NCI-H526 (cell line): Measurements from ENCODE around the gene ANXA2R.

Source experiments
- DNase-seq, 2 experiments: peaks; one replicate each; lab custom pipeline; 2025; lab: John Stamatoyannopoulos, UW

Gene ANXA2R

DNA sequence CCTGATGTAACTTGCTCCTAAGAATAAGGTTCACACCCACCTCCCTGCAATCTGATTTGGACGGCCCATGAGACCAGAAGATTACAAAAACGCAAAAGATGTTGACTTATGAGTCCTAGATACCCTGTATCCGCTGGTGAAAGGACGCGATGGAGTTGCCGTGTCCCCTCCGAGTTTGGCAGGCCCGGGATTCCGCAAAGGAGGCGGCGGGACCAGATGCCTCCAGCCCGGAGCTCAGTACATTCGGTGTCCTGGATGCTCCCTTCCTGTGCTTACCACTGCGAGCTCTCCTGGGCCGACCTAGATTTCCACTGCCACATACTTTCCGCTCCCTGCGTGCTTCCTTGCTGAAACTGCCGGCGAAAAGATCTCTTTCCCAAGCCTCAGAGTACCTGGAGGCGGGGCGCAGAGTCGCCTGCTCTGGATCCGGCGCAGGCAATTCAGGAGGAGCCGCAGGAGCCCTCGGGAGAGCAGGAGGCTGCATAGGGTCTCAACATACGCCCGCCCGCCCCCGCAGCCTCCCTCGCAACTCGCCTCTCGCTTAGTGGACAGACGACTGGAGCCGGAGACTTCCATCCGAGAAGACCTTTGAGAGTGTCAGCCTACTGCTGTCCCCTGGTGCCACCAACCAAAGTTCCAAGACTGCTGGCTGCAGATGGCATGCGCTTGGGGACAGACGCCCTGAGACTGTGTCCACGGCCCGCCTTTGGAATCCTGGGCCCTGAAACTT lies 39.8 kb downstream of the ANXA2R start:
- peak; percentile 26 to 81 for DNase-seq

DNA sequence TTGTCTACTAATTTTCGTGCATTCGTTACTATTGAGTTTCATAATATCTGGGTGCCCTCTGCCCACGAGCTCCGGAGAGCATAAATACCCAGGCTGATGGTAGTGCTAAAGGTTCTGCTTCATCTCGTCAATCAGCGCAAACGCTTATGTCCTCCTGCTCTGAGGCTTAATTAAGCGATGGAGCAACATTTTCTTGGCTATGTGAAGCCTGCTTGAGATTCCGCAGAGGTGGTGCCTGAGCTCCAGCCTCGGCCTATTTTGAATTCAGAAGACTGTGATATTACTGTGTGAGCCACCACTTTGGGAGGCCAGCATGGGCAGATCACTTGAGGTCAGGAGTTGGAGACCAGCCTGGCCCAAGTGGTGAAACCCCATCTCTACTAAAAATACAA lies 44.8 kb downstream of the ANXA2R start:
- DNase-seq: no peak

DNA sequence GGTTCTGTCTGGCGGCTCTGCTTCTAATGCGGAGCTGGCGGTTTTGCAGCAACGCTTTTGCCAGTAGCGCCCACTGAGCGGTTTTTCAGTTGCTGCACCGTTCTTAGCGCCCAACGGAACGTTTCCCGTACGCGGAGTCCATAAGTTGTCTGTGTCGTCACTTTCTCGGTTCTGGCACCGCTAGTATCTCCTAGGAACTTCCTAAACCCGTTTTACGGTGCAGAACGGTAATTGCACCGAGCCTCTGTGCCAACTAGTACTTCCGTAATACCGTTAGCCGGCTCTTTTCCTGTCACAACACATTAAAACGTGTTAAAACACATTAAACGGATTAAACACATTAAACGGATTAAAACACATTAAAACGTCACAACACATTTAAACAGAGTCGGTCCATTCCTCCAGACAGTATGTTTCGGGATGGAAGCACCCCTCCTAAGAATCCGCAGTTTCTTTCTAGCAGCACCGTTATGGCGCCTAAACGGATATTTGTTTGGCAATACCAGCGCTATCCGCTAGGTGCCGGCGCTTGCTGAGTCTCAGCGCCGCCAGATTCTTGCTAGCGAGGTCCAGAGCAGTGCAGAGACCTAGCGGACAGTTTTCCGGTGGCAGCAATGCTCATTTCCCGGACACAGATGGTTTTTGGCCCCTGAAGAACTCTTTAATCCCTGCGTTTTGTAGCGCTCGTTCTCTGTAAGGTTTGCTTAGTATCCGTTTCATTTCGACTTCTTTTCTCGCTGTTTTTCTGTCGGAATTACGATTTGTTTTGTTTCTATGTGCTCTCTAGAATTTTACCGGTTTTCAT lies 45.4 kb downstream of the ANXA2R start:
- peak; percentile 70 to 92 for DNase-seq

DNA sequence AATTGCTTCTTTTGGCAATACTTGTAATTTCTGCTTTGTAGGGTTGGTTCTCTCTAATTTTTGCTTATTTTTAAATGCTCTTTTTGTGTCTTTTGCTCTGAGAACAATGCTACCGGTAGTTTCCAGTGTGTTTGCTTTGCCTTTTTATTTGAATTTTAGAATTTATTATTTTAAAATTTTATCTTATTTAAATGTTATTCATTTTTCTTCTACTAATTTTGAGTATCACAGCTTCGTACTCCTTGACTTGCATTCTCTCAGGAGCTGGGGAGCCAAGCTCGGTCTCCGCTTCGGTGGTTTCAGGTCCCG lies 45.9 kb downstream of the ANXA2R start:
- DNase-seq: no peak

DNA sequence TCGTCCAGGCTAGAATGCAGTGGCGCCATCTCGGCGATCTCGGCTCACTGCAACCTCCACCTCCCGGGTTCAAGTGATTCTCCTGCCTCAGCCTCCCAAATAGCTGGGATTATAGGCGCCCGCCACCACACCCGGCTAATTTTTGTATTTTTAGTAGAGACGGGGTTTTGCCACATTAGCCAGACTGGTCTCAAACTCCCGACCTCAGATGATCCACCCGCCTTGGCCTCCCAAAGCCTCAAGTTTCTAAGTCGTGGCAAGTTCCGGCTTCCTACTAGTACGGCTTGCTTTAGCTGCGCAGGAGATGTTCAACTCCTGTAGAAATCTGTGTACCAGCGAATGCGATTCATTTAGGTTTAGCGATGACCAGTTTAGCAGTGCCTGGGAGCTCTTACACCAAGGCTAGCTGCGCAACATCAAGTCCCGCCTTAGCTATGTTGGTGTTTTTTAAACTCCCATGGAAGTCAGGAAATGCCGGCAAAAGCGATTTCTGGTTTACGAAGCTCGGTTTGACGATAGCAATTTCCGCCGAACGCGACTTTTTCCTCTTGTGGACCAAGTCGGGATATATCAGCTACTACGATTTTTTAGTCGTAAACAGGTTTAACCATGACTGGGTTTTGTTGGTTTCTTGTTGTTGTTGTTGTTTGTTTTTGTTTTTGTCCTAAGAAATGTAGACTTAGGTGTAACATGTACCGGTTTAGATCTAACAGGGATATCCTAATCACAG lies 46.4 kb downstream of the ANXA2R start:
- no peak for DNase-seq

DNA sequence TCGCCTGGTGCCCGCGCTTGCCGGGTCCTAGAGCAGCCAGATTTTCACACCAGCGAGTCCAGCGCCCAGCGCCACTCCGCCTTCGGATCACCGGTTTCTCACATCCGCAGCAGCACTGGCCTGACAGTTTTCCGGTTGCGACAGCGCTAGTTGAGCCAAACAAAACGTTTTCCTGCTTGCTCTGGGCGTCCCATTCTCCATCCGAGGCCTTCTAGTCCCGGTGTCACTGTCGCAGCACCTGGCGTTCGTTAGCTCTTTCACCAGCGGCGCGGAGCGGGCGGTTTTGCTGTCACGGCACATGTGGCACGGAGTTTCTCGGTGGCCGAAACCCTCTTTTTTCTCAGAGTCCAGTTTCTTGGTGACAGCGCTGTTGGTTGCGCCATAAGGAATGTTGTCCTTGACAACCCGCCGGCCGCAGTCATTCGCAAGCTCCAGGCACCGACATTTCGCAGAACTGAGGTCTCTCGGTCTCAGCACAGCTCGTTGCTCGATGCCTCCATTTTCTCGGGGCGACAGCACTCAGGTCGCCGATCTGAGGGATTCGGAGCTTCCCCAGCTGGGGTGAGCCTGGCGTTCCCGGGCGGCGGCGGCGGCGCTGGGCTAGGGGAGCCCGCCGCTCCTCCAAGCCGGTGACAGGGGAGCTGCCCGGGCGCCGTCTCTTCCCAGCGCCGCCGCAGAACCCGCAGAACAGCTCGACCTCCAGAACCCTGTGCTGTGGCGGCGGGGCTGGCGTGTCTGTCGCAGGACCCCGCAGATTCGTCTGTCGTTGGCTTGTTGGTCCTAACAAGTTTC lies 47.8 kb downstream of the ANXA2R start:
- DNase-seq: peak in 1 of 2 experiments; percentile 66

DNA sequence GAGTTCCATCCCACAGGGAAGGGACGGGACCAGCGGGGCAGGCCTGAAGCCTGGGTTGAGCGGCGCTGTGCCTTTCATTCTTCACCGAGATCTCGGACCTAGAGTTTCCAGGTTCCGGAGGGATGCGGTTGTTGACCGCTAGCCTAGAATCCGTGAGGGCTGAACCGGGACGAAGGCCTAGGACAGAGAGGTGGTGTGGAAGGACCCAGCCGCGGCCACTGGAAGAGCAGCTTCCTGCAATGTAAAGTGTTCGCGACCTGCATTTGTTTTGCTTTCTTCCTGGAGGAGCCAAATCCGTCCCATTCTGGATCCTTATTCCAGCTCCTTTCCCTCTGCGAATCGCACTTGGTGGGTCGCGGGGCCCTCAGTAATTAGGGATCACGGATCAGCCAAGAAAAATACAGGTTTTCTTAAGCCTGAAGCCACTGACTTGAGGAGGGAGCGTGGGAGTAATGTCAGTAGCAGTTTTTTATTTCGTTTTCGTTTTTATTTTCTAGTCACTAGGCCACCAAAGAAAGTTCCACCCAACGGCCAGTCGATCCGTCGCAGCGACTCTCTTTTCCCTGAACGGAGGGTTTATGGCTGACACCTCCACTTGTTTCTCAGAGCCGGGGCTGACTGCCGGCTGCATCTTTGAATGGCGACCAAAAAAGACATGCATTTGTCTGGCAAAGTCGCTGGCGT lies 48.6 kb downstream of the ANXA2R start:
- no peak for DNase-seq

DNA sequence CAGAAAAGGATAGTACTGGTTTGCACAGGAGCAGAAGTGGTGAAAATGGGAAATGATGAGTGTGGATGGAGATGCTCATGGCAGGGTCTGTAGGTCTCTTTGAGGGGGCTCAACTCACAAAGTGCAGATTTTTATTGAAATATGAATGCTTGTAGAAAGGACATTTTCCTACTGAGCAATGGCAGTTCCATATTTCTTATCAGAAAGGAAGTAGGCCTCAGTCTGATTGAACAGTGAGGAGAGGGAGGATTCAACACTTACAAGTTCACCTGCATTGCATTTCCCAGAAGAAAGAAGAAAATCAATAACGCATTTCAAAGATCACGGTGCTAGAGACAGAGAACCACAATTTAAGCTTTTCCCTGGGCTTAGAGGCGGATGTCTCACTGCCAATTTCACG lies 49.2 kb downstream of the ANXA2R start:
- no peak for DNase-seq
